ENCODE data around the gene GBX1. TPM values are rescaled to one million over a fixed set of nuclear protein-coding genes. Genes with fewer than 3 reads are reported as not detected.

The GBX1 gene
- total RNA-seq, 4 donors from 2014 or later: not detected

DNA sequence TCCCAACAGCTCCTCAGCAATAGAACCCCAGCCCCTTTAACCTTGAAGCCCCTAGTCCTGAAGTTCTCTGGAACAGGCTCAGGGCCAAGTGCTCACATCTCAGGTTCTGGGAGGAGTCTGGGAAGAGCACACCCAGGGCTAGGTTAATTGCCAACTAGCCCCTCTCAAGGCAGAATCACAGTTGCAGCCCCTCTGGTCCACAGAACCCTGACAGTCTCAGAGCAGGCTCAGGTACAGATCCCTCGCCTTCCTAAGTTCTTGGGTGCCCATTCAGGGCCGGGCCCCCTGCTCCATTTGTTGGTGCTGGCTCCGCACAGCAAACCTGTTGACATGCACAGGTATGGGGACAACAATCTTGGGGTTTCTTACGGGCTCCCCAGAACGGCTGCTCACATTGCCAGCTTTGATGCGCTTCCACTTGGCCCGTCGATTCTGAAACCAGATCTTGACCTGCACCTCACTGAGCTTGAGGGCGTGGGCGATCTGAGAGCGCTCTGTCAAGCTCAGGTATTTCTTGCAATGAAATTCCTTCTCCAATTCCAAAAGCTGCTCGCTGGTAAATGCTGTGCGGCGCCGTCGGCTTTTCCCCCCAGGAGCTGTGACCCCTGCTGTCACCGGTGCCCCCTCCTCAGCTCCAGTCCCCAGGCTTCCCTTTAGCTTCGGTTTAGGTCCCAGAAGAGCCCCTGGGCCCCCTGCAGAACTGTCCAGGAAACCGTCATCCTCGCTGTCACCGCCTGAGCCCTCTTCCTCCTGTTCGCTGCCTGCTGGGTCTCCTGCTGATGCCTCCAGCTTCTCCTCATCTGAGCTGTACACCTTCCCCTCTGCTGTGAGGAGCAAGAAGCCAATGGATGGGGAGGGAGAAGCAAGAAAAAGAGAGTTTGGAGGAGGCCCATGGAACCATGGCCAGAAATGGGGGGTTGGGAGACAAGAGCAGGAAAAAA, 18.9 kb downstream of the GBX1 start:
- TF ChIP-seq, protein P1, sequence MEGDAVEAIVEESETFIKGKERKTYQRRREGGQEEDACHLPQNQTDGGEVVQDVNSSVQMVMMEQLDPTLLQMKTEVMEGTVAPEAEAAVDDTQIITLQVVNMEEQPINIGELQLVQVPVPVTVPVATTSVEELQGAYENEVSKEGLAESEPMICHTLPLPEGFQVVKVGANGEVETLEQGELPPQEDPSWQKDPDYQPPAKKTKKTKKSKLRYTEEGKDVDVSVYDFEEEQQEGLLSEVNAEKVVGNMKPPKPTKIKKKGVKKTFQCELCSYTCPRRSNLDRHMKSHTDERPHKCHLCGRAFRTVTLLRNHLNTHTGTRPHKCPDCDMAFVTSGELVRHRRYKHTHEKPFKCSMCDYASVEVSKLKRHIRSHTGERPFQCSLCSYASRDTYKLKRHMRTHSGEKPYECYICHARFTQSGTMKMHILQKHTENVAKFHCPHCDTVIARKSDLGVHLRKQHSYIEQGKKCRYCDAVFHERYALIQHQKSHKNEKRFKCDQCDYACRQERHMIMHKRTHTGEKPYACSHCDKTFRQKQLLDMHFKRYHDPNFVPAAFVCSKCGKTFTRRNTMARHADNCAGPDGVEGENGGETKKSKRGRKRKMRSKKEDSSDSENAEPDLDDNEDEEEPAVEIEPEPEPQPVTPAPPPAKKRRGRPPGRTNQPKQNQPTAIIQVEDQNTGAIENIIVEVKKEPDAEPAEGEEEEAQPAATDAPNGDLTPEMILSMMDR (IDR thresholded peaks at IDR 0.05): no peak
- TF ChIP-seq EP300 (IDR thresholded peaks at IDR 0.05) (no peak), POLR2AphosphoS5 (IDR thresholded peaks at IDR 0.05) (no peak), POLR2A (IDR thresholded peaks at IDR 0.05) (no peak)
- Histone ChIP-seq H3K27ac (no peak overlapping the region), H3K9me3 (no peaks in the 10 kb centered on the region), H3K4me3 (no peak overlapping the region), H3K4me1 (peaks cover 7% of the 10 kb centered on the region), H3K27me3 (peaks cover 26% of the 10 kb centered on the region), H3K36me3 (peaks cover 12% of the 10 kb centered on the region)
- 49% methylated on average over 22 of the region's 22 CpGs for WGBS
- DNase-seq (ENCODE audit: low spot score in 2 of 2): no peak

DNA sequence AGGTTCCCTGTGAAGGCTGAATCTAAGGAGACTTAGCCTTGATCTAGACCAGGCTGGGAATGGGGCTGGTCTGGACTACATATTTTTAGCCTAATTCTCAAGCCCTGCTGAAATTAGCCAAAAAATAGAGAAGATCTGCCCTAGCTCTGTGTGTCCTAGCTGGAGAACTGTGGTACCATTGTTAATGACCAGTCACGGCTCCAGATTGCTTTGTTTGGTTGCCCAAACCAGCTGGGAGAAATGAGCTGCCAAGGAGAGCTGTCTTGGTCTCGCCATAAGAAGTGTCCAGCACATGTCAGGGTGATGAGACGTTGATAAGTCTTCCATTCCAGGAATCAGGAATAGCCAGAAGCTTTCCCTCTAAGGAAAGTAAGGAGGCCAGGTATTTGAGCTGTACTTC, 20.7 kb downstream of the GBX1 start:
- no peaks in the 10 kb centered on the region for H3K9me3 ChIP-seq
- no peak for DNase-seq (ENCODE audit: low spot score in 2 of 2)
- peaks cover 7% of the 10 kb centered on the region for H3K4me1 ChIP-seq
- 50% methylated on average over 3 of the region's 3 CpGs for WGBS
- peaks cover 31% of the 10 kb centered on the region for H3K36me3 ChIP-seq
- H3K4me3 ChIP-seq: no peak overlapping the region
- H3K27me3 ChIP-seq: peaks cover 16% of the 10 kb centered on the region
- no peak for TF ChIP-seq POLR2AphosphoS5 (IDR thresholded peaks at IDR 0.05)
- no peak overlapping the region for H3K27ac ChIP-seq

DNA sequence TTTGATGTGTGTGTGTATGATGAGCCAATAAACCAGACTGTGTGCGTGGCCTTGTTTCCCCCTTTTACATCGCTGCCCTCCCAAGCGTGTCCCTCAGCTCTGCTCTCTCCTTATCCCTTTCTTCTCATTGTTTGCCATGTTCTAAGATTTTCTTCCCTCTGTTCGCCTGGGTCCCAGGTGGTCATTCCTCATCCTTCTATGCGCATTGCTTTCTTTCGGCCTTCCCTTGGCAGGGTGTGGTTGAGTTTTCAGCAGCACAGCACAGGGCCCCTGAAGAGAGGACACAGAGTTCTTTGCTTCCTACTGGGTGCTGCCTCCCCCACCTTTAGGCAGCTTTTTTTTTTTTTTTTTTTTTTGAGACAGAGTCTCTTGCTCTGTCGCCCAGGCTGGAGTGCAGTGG, 23.1 kb downstream of the GBX1 start:
- Histone ChIP-seq H3K4me1 (peaks cover 5% of the 10 kb centered on the region), H3K27me3 (peaks cover 4% of the 10 kb centered on the region), H3K27ac (no peak overlapping the region), H3K36me3 (peaks cover 53% of the 10 kb centered on the region), H3K9me3 (no peaks in the 10 kb centered on the region), H3K4me3 (no peak overlapping the region)
- TF ChIP-seq POLR2A (IDR thresholded peaks at IDR 0.05) (no peak), POLR2AphosphoS5 (IDR thresholded peaks at IDR 0.05) (no peak), EP300 (IDR thresholded peaks at IDR 0.05) (no peak)
- TF ChIP-seq, protein P1 (IDR thresholded peaks at IDR 0.05): no peak
- no peak for DNase-seq (ENCODE audit: low spot score in 2 of 2)
- 97% methylated on average over 7 of the region's 7 CpGs for WGBS

DNA sequence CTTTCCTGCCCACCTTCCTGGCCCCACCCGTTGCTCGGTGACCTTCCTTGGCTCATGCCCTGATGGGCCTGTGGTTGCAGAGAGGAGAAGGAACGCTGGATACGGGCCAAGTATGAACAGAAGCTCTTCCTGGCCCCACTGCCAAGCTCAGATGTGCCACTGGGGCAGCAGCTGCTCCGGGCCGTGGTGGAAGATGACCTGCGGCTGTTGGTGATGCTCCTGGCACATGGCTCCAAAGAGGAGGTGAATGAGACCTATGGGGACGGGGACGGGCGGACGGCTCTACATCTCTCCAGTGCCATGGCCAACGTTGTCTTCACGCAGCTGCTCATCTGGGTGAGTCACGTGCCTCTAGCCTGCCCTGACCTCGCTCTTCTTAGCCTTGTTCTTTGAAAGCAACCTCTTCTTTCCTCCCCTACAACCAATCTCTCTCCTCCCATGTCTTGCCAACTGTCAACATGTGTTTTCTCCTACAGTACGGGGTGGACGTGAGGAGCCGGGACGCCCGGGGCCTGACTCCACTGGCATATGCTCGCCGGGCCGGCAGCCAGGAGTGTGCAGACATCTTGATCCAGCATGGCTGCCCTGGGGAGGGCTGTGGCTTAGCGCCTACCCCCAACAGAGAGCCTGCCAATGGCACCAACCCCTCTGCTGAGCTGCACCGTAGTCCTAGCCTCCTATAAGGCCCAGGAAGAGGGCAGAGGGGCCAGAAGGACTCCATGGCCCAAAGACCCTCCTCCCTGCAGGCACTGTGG, 24.1 kb downstream of the GBX1 start:
- H3K27me3 ChIP-seq: peaks cover 3% of the 10 kb centered on the region
- TF ChIP-seq POLR2A (IDR thresholded peaks at IDR 0.05): no peak
- DNase-seq (ENCODE audit: low spot score in 2 of 2): peak in 1 of 2 donors; percentile 76
- H3K4me3 ChIP-seq: no peak overlapping the region
- H3K36me3 ChIP-seq: peaks cover 62% of the 10 kb centered on the region
- H3K27ac ChIP-seq: no peak overlapping the region
- H3K4me1 ChIP-seq: no peaks in the 10 kb centered on the region
- WGBS: 71% methylated on average over 25 of the region's 25 CpGs
- no peaks in the 10 kb centered on the region for H3K9me3 ChIP-seq

DNA sequence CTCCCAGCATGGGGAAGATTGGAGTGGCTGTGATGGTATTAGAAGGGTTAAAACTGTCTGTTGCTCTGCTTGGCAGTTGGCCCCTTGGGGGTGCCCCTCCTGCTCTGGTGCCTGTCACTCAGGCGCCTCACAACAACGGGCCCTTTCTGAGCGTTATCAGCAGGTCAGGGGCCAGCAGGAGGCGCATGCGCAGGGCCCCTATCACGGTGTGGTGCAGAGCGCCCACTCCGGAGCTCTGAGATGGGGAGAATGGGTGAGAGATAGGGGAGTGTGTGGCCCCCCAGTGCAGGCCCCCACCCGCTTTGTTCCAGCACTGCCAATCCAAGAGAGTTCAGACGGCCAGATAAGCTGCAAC, 24.8 kb downstream of the GBX1 start:
- WGBS: 80% methylated on average over 10 of the region's 10 CpGs
- TF ChIP-seq POLR2AphosphoS5 (IDR thresholded peaks at IDR 0.05) (no peak), POLR2A (IDR thresholded peaks at IDR 0.05) (no peak), EP300 (IDR thresholded peaks at IDR 0.05) (no peak)
- TF ChIP-seq, protein P1 (IDR thresholded peaks at IDR 0.05): no peak
- no peak for DNase-seq (ENCODE audit: low spot score in 2 of 2)
- peaks cover 70% of the 10 kb centered on the region for H3K36me3 ChIP-seq
- H3K27ac ChIP-seq: no peak overlapping the region
- H3K4me1 ChIP-seq: no peaks in the 10 kb centered on the region
- H3K9me3 ChIP-seq: no peaks in the 10 kb centered on the region
- H3K4me3 ChIP-seq: no peak overlapping the region
- H3K27me3 ChIP-seq: no peaks in the 10 kb centered on the region

All from suprapubic skin (tissue), 4 donors.